Gastroesophageal sphincter (tissue), 3 donors: ENCODE results near the gene KDM2B.

Experiments used
- EP300 ChIP-seq: sonication (generic); formaldehyde crosslinking; IDR thresholded peaks from one replicate; pipeline ENCODE4 v1.6.1; 2017; ENCODE audit warnings: antibody characterized with exemption, mild to moderate bottlenecking
- POLR2A ChIP-seq, 2 donors: fragments of 450-650 bp; IDR thresholded peaks; one replicate each; pipeline ENCODE4 v1.6.1; 2017; ENCODE audit warnings: antibody characterized with exemption in 2 of 2, mild to moderate bottlenecking in 2 of 2, moderate library complexity in 1 of 2
- POLR2AphosphoS5 ChIP-seq: sonication (generic); formaldehyde crosslinking; IDR thresholded peaks from one replicate; pipeline ENCODE4 v1.6.1; 2017; ENCODE audit warnings: antibody characterized with exemption
- TF ChIP-seq, protein P1 (sequence below), 4 experiments: fragments of 200-600 bp in 2 of 4; fragments of 450-650 bp in 2 of 4; sonication (generic) in 1 of 4; IDR thresholded peaks; one replicate each; pipeline ENCODE4 v1.5.1; 2017 to 2019; ENCODE audit warnings: antibody characterized with exemption in 4 of 4, mild to moderate bottlenecking in 2 of 4, moderate library complexity in 2 of 4

DNA sequence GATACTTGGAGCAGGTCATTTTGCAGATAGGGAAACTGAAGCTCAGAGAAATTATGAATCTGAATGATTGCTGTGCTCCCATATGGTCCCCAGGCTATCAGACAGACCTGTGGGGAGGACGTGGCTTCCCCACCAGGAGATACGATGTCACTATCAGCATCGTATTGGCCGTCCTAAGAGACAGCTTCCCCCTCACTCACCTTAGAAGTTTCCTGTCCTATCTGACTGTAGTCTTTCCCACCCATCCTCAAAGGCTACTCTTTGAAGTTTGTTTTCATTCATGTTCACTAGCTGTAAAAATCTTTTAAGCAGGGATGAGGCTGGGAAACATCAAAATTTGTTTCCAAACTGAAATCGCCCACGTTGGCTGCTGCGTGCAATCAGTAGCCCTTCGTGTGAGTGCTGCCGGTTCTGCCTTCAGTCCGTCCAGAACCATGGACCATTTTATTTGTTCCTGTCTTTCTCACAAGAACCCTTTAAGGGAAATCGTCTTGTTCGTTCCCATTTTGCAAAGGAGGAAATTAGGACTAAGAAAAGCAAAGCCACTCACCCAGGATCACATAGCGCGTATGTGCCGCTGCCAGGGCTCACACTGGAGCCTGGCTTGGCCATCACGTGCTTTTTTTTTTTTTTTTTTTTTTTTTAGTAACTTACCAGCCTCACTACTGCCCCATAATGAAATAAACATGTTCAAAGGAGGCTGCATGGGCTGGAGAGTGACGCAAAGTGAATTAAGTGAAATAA is 1.0 kb upstream of the KDM2B start:
- TF ChIP-seq, protein P1, sequence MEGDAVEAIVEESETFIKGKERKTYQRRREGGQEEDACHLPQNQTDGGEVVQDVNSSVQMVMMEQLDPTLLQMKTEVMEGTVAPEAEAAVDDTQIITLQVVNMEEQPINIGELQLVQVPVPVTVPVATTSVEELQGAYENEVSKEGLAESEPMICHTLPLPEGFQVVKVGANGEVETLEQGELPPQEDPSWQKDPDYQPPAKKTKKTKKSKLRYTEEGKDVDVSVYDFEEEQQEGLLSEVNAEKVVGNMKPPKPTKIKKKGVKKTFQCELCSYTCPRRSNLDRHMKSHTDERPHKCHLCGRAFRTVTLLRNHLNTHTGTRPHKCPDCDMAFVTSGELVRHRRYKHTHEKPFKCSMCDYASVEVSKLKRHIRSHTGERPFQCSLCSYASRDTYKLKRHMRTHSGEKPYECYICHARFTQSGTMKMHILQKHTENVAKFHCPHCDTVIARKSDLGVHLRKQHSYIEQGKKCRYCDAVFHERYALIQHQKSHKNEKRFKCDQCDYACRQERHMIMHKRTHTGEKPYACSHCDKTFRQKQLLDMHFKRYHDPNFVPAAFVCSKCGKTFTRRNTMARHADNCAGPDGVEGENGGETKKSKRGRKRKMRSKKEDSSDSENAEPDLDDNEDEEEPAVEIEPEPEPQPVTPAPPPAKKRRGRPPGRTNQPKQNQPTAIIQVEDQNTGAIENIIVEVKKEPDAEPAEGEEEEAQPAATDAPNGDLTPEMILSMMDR (IDR thresholded peaks at IDR 0.05) = no peak
- TF ChIP-seq POLR2A (IDR thresholded peaks at IDR 0.05) = no peak
- TF ChIP-seq POLR2AphosphoS5 = peak; percentile 57
- no peak for TF ChIP-seq EP300
